ENCODE measurements around the gene HES4. TPM values are rescaled to one million over a fixed set of nuclear protein-coding genes. Genes with fewer than 3 reads are reported as not detected.
"Not testable (repeated sequence)": the region's sequence is repeated elsewhere in the genome, so short reads cannot be mapped to it uniquely, and the experiment has no call there.

HES4 gene
- total and polyA plus RNA-seq, 2 donors = 9.8 to 38.5 TPM

GRCh38 chr1:980137-980571, 19.7 kb downstream of the HES4 start:
- no peak for DNase-seq (ENCODE audit: extremely low spot score)
- no peaks in the 10 kb centered on the region for H3K36me3 ChIP-seq (ENCODE audit: insufficient read depth)
- H3K4me3 ChIP-seq (ENCODE audit: low read depth, low read length) = no peak overlapping the region
- 75% methylated on average over 13 of the region's 13 CpGs for WGBS
- no peak overlapping the region for H3K27ac ChIP-seq (ENCODE audit: low read depth)
- H3K4me1 ChIP-seq (ENCODE audit: insufficient read depth) = no peaks in the 10 kb centered on the region

- no peak overlapping the region for H3K4me3 ChIP-seq (ENCODE audit: low read depth, low read length)
- H3K27ac ChIP-seq (ENCODE audit: low read depth) = no peak overlapping the region
- H3K4me1 ChIP-seq (ENCODE audit: insufficient read depth) = no peaks in the 10 kb centered on the region
- no peak for DNase-seq (ENCODE audit: extremely low spot score)
- H3K36me3 ChIP-seq (ENCODE audit: insufficient read depth) = no peaks in the 10 kb centered on the region
- 85% methylated on average over 9 of the region's 9 CpGs for WGBS
Measured at GRCh38 chr1:979744-980072, 20.2 kb downstream of the HES4 start.

GRCh38 chr1:978835-979743, 20.8 kb downstream of the HES4 start:
- WGBS = 87% methylated on average over 60 of the region's 60 CpGs
- no peaks in the 10 kb centered on the region for H3K36me3 ChIP-seq (ENCODE audit: insufficient read depth)
- H3K4me3 ChIP-seq (ENCODE audit: low read depth, low read length) = no peak overlapping the region
- H3K27ac ChIP-seq (ENCODE audit: low read depth) = no peak overlapping the region
- DNase-seq (ENCODE audit: extremely low spot score) = no peak
- H3K4me1 ChIP-seq (ENCODE audit: insufficient read depth) = no peaks in the 10 kb centered on the region

- no peak overlapping the region for H3K4me3 ChIP-seq (ENCODE audit: low read depth, low read length)
- no peak overlapping the region for H3K27ac ChIP-seq (ENCODE audit: low read depth)
- no peaks in the 10 kb centered on the region for H3K4me1 ChIP-seq (ENCODE audit: insufficient read depth)
- WGBS = 87% methylated on average over 44 of the region's 44 CpGs
- no peaks in the 10 kb centered on the region for H3K36me3 ChIP-seq (ENCODE audit: insufficient read depth)
- no peak for DNase-seq (ENCODE audit: extremely low spot score)
Measured at GRCh38 chr1:978069-978834, 21.6 kb downstream of the HES4 start.

- not testable (repeated sequence) for H3K27ac ChIP-seq (ENCODE audit: low read depth); DNase-seq (ENCODE audit: extremely low spot score); H3K36me3 ChIP-seq (ENCODE audit: insufficient read depth); H3K4me1 ChIP-seq (ENCODE audit: insufficient read depth); H3K4me3 ChIP-seq (ENCODE audit: low read depth, low read length)
- 56% methylated on average over 16 of the region's 39 CpGs for WGBS
Measured at GRCh38 chr1:976791-977190, 23.1 kb downstream of the HES4 start.

- peak overlapping the region; percentile 31 for H3K4me3 ChIP-seq (ENCODE audit: low read depth, low read length)
- DNase-seq (ENCODE audit: extremely low spot score) = peak; percentile 32
- H3K4me1 ChIP-seq (ENCODE audit: insufficient read depth) = no peaks in the 10 kb centered on the region
- 5% methylated on average over 40 of the region's 40 CpGs for WGBS
- no peaks in the 10 kb centered on the region for H3K36me3 ChIP-seq (ENCODE audit: insufficient read depth)
- H3K27ac ChIP-seq (ENCODE audit: low read depth) = peak overlapping the region; percentile 58
Measured at GRCh38 chr1:975896-976683, 23.8 kb downstream of the HES4 start.

GRCh38 chr1:975365-975764, 24.5 kb downstream of the HES4 start:
- no peaks in the 10 kb centered on the region for H3K4me1 ChIP-seq (ENCODE audit: insufficient read depth)
- no peak for DNase-seq (ENCODE audit: extremely low spot score)
- H3K36me3 ChIP-seq (ENCODE audit: insufficient read depth) = no peaks in the 10 kb centered on the region
- H3K27ac ChIP-seq (ENCODE audit: low read depth) = no peak overlapping the region
- WGBS = 75% methylated on average over 9 of the region's 9 CpGs
- no peak overlapping the region for H3K4me3 ChIP-seq (ENCODE audit: low read depth, low read length)

- Histone ChIP-seq H3K27ac (ENCODE audit: low read depth) (no peak overlapping the region), H3K36me3 (ENCODE audit: insufficient read depth) (no peaks in the 10 kb centered on the region), H3K4me3 (ENCODE audit: low read depth, low read length) (no peak overlapping the region), H3K4me1 (ENCODE audit: insufficient read depth) (no peaks in the 10 kb centered on the region)
- DNase-seq (ENCODE audit: extremely low spot score) = no peak
- WGBS = 68% methylated on average over 17 of the region's 17 CpGs
Measured at GRCh38 chr1:974687-975328, 25.1 kb downstream of the HES4 start.

- H3K4me1 ChIP-seq (ENCODE audit: insufficient read depth) = no peaks in the 10 kb centered on the region
- 90% methylated on average over 11 of the region's 11 CpGs for WGBS
- no peak for DNase-seq (ENCODE audit: extremely low spot score)
- no peak overlapping the region for H3K4me3 ChIP-seq (ENCODE audit: low read depth, low read length)
- H3K36me3 ChIP-seq (ENCODE audit: insufficient read depth) = no peaks in the 10 kb centered on the region
- no peak overlapping the region for H3K27ac ChIP-seq (ENCODE audit: low read depth)
Measured at GRCh38 chr1:974293-974640, 25.6 kb downstream of the HES4 start.

- WGBS = 80% methylated on average over 27 of the region's 28 CpGs
- DNase-seq (ENCODE audit: extremely low spot score) = no peak
- H3K4me3 ChIP-seq (ENCODE audit: low read depth, low read length) = no peak overlapping the region
- no peak overlapping the region for H3K27ac ChIP-seq (ENCODE audit: low read depth)
- H3K36me3 ChIP-seq (ENCODE audit: insufficient read depth) = no peaks in the 10 kb centered on the region
- no peaks in the 10 kb centered on the region for H3K4me1 ChIP-seq (ENCODE audit: insufficient read depth)
Measured at GRCh38 chr1:973459-974292, 26.2 kb downstream of the HES4 start.

GRCh38 chr1:972726-973458, 27.0 kb downstream of the HES4 start:
- H3K4me1 ChIP-seq (ENCODE audit: insufficient read depth) = no peaks in the 10 kb centered on the region
- 80% methylated on average over 28 of the region's 28 CpGs for WGBS
- DNase-seq (ENCODE audit: extremely low spot score) = no peak
- no peaks in the 10 kb centered on the region for H3K36me3 ChIP-seq (ENCODE audit: insufficient read depth)
- no peak overlapping the region for H3K4me3 ChIP-seq (ENCODE audit: low read depth, low read length)
- no peak overlapping the region for H3K27ac ChIP-seq (ENCODE audit: low read depth)

All from urinary bladder (tissue), 4 donors.